H9 (cell line): ENCODE measurements around the gene EIF2AK2. TPM values are rescaled to one million over a fixed set of nuclear protein-coding genes. Genes with fewer than 3 reads are reported as not detected.

Experiments used
- DNase-seq: peaks from one replicate; pipeline ENCODE4 v3.0.0-alpha.2; 2017
- H2AFZ ChIP-seq: one replicate; pipeline ENCODE4 v1.6.1; 2013; ENCODE audit warnings: mild to moderate bottlenecking, low read length, control low read depth, moderate library complexity
- H2AK5ac ChIP-seq: 2 replicates; pipeline ENCODE4 v1.6.1; 2013; ENCODE audit warnings: low read length, control low read depth, mixed read lengths; ENCODE audit not compliant: insufficient read length
- H2BK120ac ChIP-seq: one replicate; pipeline ENCODE4 v1.6.1; 2013; ENCODE audit warnings: low read depth, mild to moderate bottlenecking, low read length, control low read depth, inconsistent platforms; ENCODE audit not compliant: poor library complexity, severe bottlenecking
- H2BK12ac ChIP-seq: 2 replicates; pipeline ENCODE4 v1.6.1; 2013; ENCODE audit warnings: low read length, control low read depth, mixed read lengths, low read depth; ENCODE audit not compliant: insufficient read length
- H2BK15ac ChIP-seq: 2 replicates; pipeline ENCODE4 v1.6.1; 2013; ENCODE audit warnings: low read depth, low read length, control low read depth
- H2BK20ac ChIP-seq: one replicate; pipeline ENCODE4 v1.6.1; 2013; ENCODE audit warnings: low read depth, mild to moderate bottlenecking, low read length, control low read depth, inconsistent platforms; ENCODE audit not compliant: poor library complexity, severe bottlenecking
- H2BK5ac ChIP-seq: 2 replicates; pipeline ENCODE4 v1.6.1; 2013; ENCODE audit warnings: low read length, control low read depth, mixed read lengths; ENCODE audit not compliant: insufficient read length
- H3K14ac ChIP-seq: 2 replicates; pipeline ENCODE4 v1.6.1; 2013; ENCODE audit warnings: low read length, control low read depth; ENCODE audit not compliant: insufficient read depth
- H3K18ac ChIP-seq: 2 replicates; pipeline ENCODE4 v1.6.1; 2013; ENCODE audit warnings: low read depth, mild to moderate bottlenecking, mixed read lengths, low read length, control low read depth; ENCODE audit not compliant: insufficient read length
- H3K23ac ChIP-seq: 2 replicates; pipeline ENCODE4 v1.6.1; 2013; ENCODE audit warnings: low read length, control low read depth, mixed read lengths, low read depth; ENCODE audit not compliant: insufficient read length
- H3K23me2 ChIP-seq: 2 replicates; pipeline ENCODE4 v1.6.1; 2013; ENCODE audit warnings: low read depth, mild to moderate bottlenecking, mixed read lengths, low read length, control low read depth; ENCODE audit not compliant: insufficient read length, poor library complexity, severe bottlenecking
- H3K27ac ChIP-seq: 2 replicates; pipeline ENCODE4 v1.5.1; 2013; ENCODE audit warnings: low read length, control low read depth, mixed read lengths, low read depth; ENCODE audit not compliant: insufficient read length
- H3K27me3 ChIP-seq: 2 replicates; pipeline ENCODE4 v1.6.1; 2013; ENCODE audit warnings: low read length, control low read depth, inconsistent platforms; ENCODE audit not compliant: insufficient read depth
- H3K4ac ChIP-seq: 2 replicates; pipeline ENCODE4 v1.6.1; 2013; ENCODE audit warnings: low read depth, mild to moderate bottlenecking, control low read depth, inconsistent platforms, low read length, moderate library complexity
- H3K4me1 ChIP-seq: 2 replicates; pipeline ENCODE4 v1.6.1; 2013; ENCODE audit warnings: low read length, control low read depth, inconsistent platforms; ENCODE audit not compliant: insufficient read depth
- H3K4me2 ChIP-seq: 2 replicates; pipeline ENCODE4 v1.6.1; 2013; ENCODE audit warnings: low read length, control low read depth, mixed read lengths; ENCODE audit not compliant: insufficient read length, insufficient read depth
- H3K56ac ChIP-seq: 2 replicates; pipeline ENCODE4 v1.6.1; 2013; ENCODE audit warnings: low read depth, mild to moderate bottlenecking, mixed read lengths, low read length, control low read depth; ENCODE audit not compliant: insufficient read length
- H3K79me1 ChIP-seq: 2 replicates; pipeline ENCODE4 v1.6.1; 2013; ENCODE audit warnings: low read depth, mild to moderate bottlenecking, moderate library complexity, low read length, control low read depth, inconsistent platforms; ENCODE audit not compliant: insufficient read depth, poor library complexity, severe bottlenecking
- H3K79me2 ChIP-seq: 2 replicates; pipeline ENCODE4 v1.6.1; 2013; ENCODE audit warnings: low read length, control low read depth, inconsistent platforms; ENCODE audit not compliant: insufficient read depth
- H3K9ac ChIP-seq: 2 replicates; pipeline ENCODE4 v1.6.1; 2013; ENCODE audit warnings: low read length, control low read depth, mixed read lengths; ENCODE audit not compliant: insufficient read length; ENCODE audit errors: extremely low read depth
- H3K9me3 ChIP-seq: one replicate; pipeline ENCODE4 v1.6.1; 2013; ENCODE audit warnings: low read depth, low read length, inconsistent platforms; ENCODE audit not compliant: control insufficient read depth
- H3T11ph ChIP-seq: one replicate; pipeline ENCODE4 v1.6.1; 2013; ENCODE audit warnings: mild to moderate bottlenecking, low read length, control low read depth, inconsistent platforms
- H4K20me1 ChIP-seq: one replicate; pipeline ENCODE4 v1.6.1; 2013; ENCODE audit not compliant: control insufficient read depth, insufficient read length, insufficient read depth
- H4K5ac ChIP-seq: 2 replicates; pipeline ENCODE4 v1.6.1; 2013; ENCODE audit warnings: low read depth, mild to moderate bottlenecking, mixed read lengths, low read length, control low read depth; ENCODE audit not compliant: insufficient read length
- H4K8ac ChIP-seq: replicated peaks from 2 replicates; pipeline ENCODE4 v1.6.1; 2013; ENCODE audit warnings: low read length, control low read depth, mixed read lengths, low read depth; ENCODE audit not compliant: insufficient read length
- H4K91ac ChIP-seq: 2 replicates; pipeline ENCODE4 v1.6.1; 2013; ENCODE audit warnings: low read depth, mild to moderate bottlenecking, moderate library complexity, mixed read lengths, low read length, control low read depth; ENCODE audit not compliant: insufficient read length
- H3K27ac Mint-ChIP-seq, 3 experiments: 2 replicates in 2 of 3; 3 replicates in 1 of 3; pipeline ENCODE4 v1.8.0; 2020 to 2021; ENCODE audit warnings: mixed read lengths in 3 of 3, mild to moderate bottlenecking in 1 of 3, moderate library complexity in 1 of 3
- H3K27me3 Mint-ChIP-seq: 2 replicates; pipeline ENCODE4 v1.8.0; 2021; ENCODE audit warnings: low read depth, mild to moderate bottlenecking, moderate library complexity, mixed read lengths
- H3K36me3 Mint-ChIP-seq, 3 experiments: 2 replicates in 2 of 3; 3 replicates in 1 of 3; pipeline ENCODE4 v1.8.0; 2020 to 2021; ENCODE audit warnings: low read depth in 3 of 3, mixed read lengths in 3 of 3; ENCODE audit not compliant: insufficient read depth in 1 of 3
- H3K4me1 Mint-ChIP-seq, 2 experiments: 2 replicates each; pipeline ENCODE4 v1.8.0; 2020; ENCODE audit warnings: mixed read lengths in 2 of 2
- H3K4me3 Mint-ChIP-seq, 2 experiments: 2 replicates in 1 of 2; 3 replicates in 1 of 2; pipeline ENCODE4 v1.8.0; 2020 to 2021; ENCODE audit warnings: mild to moderate bottlenecking in 2 of 2, mixed read lengths in 2 of 2, moderate library complexity in 1 of 2
- H3K9me3 Mint-ChIP-seq, 2 experiments: 2 replicates in 1 of 2; 3 replicates in 1 of 2; pipeline ENCODE4 v1.8.0; 2020; ENCODE audit warnings: mild to moderate bottlenecking in 2 of 2, mixed read lengths in 2 of 2, moderate library complexity in 1 of 2
- CTCF ChIP-seq: fragments of 200-600 bp; sonication (generic); conservative IDR thresholded peaks from 3 replicates; pipeline ENCODE4 v1.8.0; 2021; ENCODE audit warnings: antibody characterized with exemption, mild to moderate bottlenecking
- WGBS: extraction: QIAGEN DNeasy Blood & Tissue Kit; methylation state at CpG from one replicate; pipeline ENCODE4 v1.1.7; 2013; ENCODE audit warnings: missing lambda C conversion rate, low lambda C conversion rate, mixed read lengths; ENCODE audit not compliant: insufficient read length; ENCODE audit errors: extremely low coverage; 5-methylcytosine and 5-hydroxymethylcytosine counted together
- total RNA-seq: library from RNA; stranded (reverse); gene quantifications from 2 replicates; pipeline ENCODE4 v1.2.1, GENCODE V29; 2021

Gene EIF2AK2
- total RNA-seq, 1 experiment from 2014 or later = 55.7 TPM

- Histone ChIP-seq H2BK20ac (no peak overlapping the region), H3K9ac (no peak overlapping the region), H3T11ph (no peak overlapping the region), H2AFZ (no peak overlapping the region), H3K18ac (no peak overlapping the region), H3K23me2 (no peaks in the 10 kb centered on the region), H3K9me3 (no peaks in the 10 kb centered on the region), H4K20me1 (no peaks in the 10 kb centered on the region), H3K4ac (no peak overlapping the region), H2AK5ac (no peak overlapping the region), H3K79me1 (no peaks in the 10 kb centered on the region), H3K27me3 (no peaks in the 10 kb centered on the region), H3K79me2 (no peaks in the 10 kb centered on the region), H3K14ac (no peak overlapping the region), H2BK12ac (no peak overlapping the region), H4K5ac (no peak overlapping the region), H2BK15ac (no peak overlapping the region), H4K91ac (no peak overlapping the region), H3K27ac (no peak overlapping the region), H3K4me2 (no peak overlapping the region), H2BK120ac (no peak overlapping the region), H4K8ac (no peak overlapping the region), H3K4me1 (no peaks in the 10 kb centered on the region), H3K23ac (no peak overlapping the region), H2BK5ac (no peak overlapping the region), H3K56ac (no peak overlapping the region)
- Mint-ChIP-seq H3K9me3 (peaks cover 29 to 35% of the 10 kb centered on the region in 2 experiments), H3K36me3 (peaks cover 14 to 32% (median 16%) of the 10 kb centered on the region in 3 experiments), H3K27me3 (no peaks in the 10 kb centered on the region), H3K4me3 (no peak overlapping the region), H3K4me1 (peaks cover 4 to 8% of the 10 kb centered on the region in 2 experiments; a peak in 3 of 4 replicates), H3K27ac (no peak overlapping the region)
- no CpG with 5 or more reads among the region's 1 CpG for WGBS
- no peak for DNase-seq
- TF ChIP-seq CTCF = no peak
Observed at GRCh38 chr2:37164757-37165156, 8.0 kb upstream of the EIF2AK2 start.
